ENCODE results near the gene PDIA3.
A peak's percentile ranks its signal among the peaks of the same experiment; 100 is the strongest.

Gene PDIA3

DNA sequence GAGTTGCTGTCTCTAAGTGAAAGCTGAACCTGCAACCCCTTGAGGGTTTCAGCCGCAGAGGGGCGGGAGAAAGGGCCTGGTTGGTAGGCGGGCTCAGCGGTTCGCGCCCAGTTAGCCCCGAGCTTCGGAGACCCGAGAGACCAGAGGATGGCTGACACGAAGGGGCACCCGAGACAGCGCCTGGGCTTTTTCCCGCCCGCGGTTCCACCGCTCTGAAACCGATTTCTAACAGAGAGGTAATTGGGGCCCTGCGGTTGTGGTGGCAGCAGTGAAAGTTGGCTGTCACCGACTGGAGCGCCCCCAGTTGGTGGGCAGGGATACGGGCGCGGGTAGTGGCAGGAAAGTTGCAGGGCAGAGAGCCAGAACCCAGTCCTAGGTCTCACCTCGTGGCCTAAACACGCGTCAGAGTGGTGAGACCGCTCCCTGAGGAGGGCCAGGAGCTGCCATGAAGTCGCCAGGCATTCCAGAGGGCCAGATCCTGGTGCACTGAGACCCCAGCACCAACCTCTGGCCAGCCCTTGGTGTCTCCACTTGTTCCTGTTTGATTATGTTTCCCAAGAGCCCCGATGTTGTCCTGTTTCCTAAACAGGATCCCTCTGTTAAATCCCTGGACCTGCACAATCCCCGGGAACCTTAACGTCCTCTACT is 31.2 kb downstream of the PDIA3 start:
- TF ChIP-seq POLR2AphosphoS5 (IDR thresholded peaks at IDR 0.05; ENCODE audit: low read depth) = peak; percentile 82
- TF ChIP-seq, protein P1, sequence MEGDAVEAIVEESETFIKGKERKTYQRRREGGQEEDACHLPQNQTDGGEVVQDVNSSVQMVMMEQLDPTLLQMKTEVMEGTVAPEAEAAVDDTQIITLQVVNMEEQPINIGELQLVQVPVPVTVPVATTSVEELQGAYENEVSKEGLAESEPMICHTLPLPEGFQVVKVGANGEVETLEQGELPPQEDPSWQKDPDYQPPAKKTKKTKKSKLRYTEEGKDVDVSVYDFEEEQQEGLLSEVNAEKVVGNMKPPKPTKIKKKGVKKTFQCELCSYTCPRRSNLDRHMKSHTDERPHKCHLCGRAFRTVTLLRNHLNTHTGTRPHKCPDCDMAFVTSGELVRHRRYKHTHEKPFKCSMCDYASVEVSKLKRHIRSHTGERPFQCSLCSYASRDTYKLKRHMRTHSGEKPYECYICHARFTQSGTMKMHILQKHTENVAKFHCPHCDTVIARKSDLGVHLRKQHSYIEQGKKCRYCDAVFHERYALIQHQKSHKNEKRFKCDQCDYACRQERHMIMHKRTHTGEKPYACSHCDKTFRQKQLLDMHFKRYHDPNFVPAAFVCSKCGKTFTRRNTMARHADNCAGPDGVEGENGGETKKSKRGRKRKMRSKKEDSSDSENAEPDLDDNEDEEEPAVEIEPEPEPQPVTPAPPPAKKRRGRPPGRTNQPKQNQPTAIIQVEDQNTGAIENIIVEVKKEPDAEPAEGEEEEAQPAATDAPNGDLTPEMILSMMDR (IDR thresholded peaks at IDR 0.05; ENCODE audit: insufficient read depth, low read length) = peak; percentile 80
- TF ChIP-seq, protein P2, sequence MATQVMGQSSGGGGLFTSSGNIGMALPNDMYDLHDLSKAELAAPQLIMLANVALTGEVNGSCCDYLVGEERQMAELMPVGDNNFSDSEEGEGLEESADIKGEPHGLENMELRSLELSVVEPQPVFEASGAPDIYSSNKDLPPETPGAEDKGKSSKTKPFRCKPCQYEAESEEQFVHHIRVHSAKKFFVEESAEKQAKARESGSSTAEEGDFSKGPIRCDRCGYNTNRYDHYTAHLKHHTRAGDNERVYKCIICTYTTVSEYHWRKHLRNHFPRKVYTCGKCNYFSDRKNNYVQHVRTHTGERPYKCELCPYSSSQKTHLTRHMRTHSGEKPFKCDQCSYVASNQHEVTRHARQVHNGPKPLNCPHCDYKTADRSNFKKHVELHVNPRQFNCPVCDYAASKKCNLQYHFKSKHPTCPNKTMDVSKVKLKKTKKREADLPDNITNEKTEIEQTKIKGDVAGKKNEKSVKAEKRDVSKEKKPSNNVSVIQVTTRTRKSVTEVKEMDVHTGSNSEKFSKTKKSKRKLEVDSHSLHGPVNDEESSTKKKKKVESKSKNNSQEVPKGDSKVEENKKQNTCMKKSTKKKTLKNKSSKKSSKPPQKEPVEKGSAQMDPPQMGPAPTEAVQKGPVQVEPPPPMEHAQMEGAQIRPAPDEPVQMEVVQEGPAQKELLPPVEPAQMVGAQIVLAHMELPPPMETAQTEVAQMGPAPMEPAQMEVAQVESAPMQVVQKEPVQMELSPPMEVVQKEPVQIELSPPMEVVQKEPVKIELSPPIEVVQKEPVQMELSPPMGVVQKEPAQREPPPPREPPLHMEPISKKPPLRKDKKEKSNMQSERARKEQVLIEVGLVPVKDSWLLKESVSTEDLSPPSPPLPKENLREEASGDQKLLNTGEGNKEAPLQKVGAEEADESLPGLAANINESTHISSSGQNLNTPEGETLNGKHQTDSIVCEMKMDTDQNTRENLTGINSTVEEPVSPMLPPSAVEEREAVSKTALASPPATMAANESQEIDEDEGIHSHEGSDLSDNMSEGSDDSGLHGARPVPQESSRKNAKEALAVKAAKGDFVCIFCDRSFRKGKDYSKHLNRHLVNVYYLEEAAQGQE (IDR thresholded peaks at IDR 0.05; ENCODE audit: insufficient replicate concordance, low read depth) = no peak
- peak overlapping the region; percentile 65 for H3K4me3 ChIP-seq (replicated peaks; ENCODE audit: insufficient read depth, low read length)

DNA sequence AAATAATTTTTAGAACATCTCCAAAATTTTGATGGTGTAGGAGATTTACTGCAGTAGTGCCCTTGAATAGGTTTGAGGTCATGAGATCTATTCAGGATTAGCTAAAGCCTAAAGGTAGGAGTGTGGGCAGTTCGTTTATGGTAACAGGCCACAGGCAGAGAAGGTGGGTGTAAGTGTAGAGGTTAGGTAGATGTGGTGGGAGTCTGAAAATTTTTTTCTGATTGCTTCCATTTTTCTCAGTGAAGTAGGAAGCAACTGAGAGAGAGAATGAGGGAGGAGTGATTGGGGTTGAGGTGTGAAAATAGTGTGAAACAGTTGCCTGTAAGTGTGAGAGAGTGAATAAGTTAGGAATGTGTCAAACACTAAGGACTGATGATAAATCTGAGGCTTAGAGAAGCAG is 32.8 kb downstream of the PDIA3 start:
- H3K27ac ChIP-seq (replicated peaks) = no peak overlapping the region
- no peaks in the 10 kb centered on the region for H3K27me3 ChIP-seq (ENCODE audit: insufficient read depth, poor library complexity, severe bottlenecking)
- H3K4me3 ChIP-seq (replicated peaks; ENCODE audit: insufficient read depth, low read length) = no peak overlapping the region
- TF ChIP-seq, protein P1 (IDR thresholded peaks at IDR 0.05; ENCODE audit: insufficient read depth, low read length) = no peak
- TF ChIP-seq GABPA (IDR thresholded peaks at IDR 0.05; ENCODE audit: low read depth) (no peak), SPI1 (IDR thresholded peaks at IDR 0.05; ENCODE audit: borderline replicate concordance, low read depth) (no peak), POLR2AphosphoS5 (IDR thresholded peaks at IDR 0.05; ENCODE audit: low read depth) (no peak)
- TF ChIP-seq, protein P2 (IDR thresholded peaks at IDR 0.05; ENCODE audit: insufficient replicate concordance, low read depth) = no peak
- DNase-seq (ENCODE audit: low read depth in 1 of 2, low spot score in 1 of 2) = no peak

More for the DNA sequence above, 31.2 kb downstream of the PDIA3 start:
- H3K27ac ChIP-seq (replicated peaks) = peak overlapping the region; percentile 91
- peak; percentile 73 to 85 for DNase-seq (ENCODE audit: low read depth in 1 of 2, low spot score in 1 of 2)
- H3K27me3 ChIP-seq (ENCODE audit: insufficient read depth, poor library complexity, severe bottlenecking) = no peaks in the 10 kb centered on the region

DNA sequence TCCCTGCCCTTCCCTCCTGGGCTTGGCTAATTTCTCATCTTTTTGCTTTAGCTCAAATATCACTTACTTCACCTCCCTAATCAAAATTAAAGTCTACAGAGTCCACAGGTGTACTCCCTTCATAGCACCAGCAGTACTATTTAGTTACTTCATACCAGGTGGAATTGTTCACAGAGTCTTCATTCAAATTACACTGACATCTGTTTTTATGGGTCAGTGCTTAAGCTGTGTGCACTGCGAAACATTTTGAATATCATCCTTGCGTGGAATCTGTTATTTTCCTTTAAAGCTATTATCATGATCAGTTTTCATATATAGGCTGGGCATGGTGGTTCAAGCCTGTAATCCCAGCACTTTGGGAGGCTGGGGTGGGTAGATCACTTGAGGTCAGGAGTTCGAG is 43.2 kb downstream of the PDIA3 start:
- TF ChIP-seq GABPA (IDR thresholded peaks at IDR 0.05; ENCODE audit: low read depth) (no peak), POLR2AphosphoS5 (IDR thresholded peaks at IDR 0.05; ENCODE audit: low read depth) (no peak), SPI1 (IDR thresholded peaks at IDR 0.05; ENCODE audit: borderline replicate concordance, low read depth) (no peak)
- TF ChIP-seq, protein P1 (IDR thresholded peaks at IDR 0.05; ENCODE audit: insufficient read depth, low read length) = no peak
- TF ChIP-seq, protein P2 (IDR thresholded peaks at IDR 0.05; ENCODE audit: insufficient replicate concordance, low read depth) = no peak
- DNase-seq (ENCODE audit: low read depth in 1 of 2, low spot score in 1 of 2) = no peak
- H3K27ac ChIP-seq (replicated peaks) = no peak overlapping the region
- H3K27me3 ChIP-seq (ENCODE audit: insufficient read depth, poor library complexity, severe bottlenecking) = no peaks in the 10 kb centered on the region
- H3K4me3 ChIP-seq (replicated peaks; ENCODE audit: insufficient read depth, low read length) = no peak overlapping the region

All from HL-60 (cell line).